K562 (cell line): Measurements from ENCODE around the gene LSP1. TPM values are rescaled to one million over a fixed set of nuclear protein-coding genes. Genes with fewer than 3 reads are reported as not detected.

Source experiments
- ATAC-seq: fragments of 200-7000 bp; cut with Tn5 transposase; 3 replicates; pipeline ENCODE4 v1.9.1; 2020; ENCODE audit warnings: moderate library complexity
- BruUV-seq: library from RNA; stranded (reverse); fragments of 400-500 nt; replicated peaks from 2 replicates; lab custom pipeline; 2021; lab: Mats Ljungman, UMichigan
- CTCF ChIA-PET: fragments of 300-600 bp; formaldehyde crosslinking; extraction: SDS; loops from one replicate; lab custom pipeline; 2021; ENCODE audit warnings: low intra/inter-chr PET ratio; lab: Yijun Ruan, JAX
- POLR2A ChIA-PET: fragments of 300-600, 350-650 bp; sonication (Branson Sonifier 250); formaldehyde crosslinking; extraction: SDS; loops from one replicate; lab custom pipeline; 2021; ENCODE audit warnings: antibody characterized with exemption, inconsistent platforms; lab: Yijun Ruan, JAX
- DNase-seq, 4 experiments: peaks; one replicate each; pipeline versions ENCODE4 v3.0.0 to v3.0.0-alpha.2; 2011 to 2018; ENCODE audit warnings: low spot score in 3 of 4, mixed read lengths in 3 of 4; ENCODE audit errors: extremely low read depth in 1 of 4
- FAIRE-seq: peaks from 2 replicates; lab custom pipeline; 2011; peaks lifted over from hg19 to GRCh38; lab: Jason Lieb, UNC
- H2AFZ ChIP-seq: 2 replicates; pipeline ENCODE4 v1.6.0; 2011; ENCODE audit warnings: low read depth, low read length, control low read depth, inconsistent platforms
- H3K27ac ChIP-seq: fragments of 200-600 bp; 3 replicates; pipeline ENCODE4 v1.8.0; 2011; ENCODE audit warnings: low read depth, mild to moderate bottlenecking, control low read depth, inconsistent platforms, low read length, moderate library complexity, mixed read lengths; ENCODE audit errors: extremely low read depth
- H3K27me3 ChIP-seq, 2 experiments: fragments of 300-600 bp in 1 of 2; 2 replicates in 1 of 2; 3 replicates in 1 of 2; pipeline versions ENCODE4 v1.6.0 to v1.8.0; 2011; ENCODE audit warnings: inconsistent platforms in 2 of 2, low read length in 2 of 2, mild to moderate bottlenecking in 1 of 2, mixed read lengths in 1 of 2, moderate library complexity in 1 of 2; ENCODE audit not compliant: control insufficient read depth in 2 of 2, insufficient read depth in 2 of 2
- H3K36me3 ChIP-seq: fragments of 300-600 bp; 3 replicates; pipeline ENCODE4 v1.8.0; 2011; ENCODE audit warnings: mild to moderate bottlenecking, low read length, inconsistent platforms; ENCODE audit not compliant: control insufficient read depth, insufficient read depth
- H3K4me1 ChIP-seq, 2 experiments: fragments of 200-600 bp in 1 of 2; replicated peaks in 1 of 2; 2 replicates in 1 of 2; 3 replicates in 1 of 2; pipeline versions ENCODE4 v1.5.1 to v1.8.0; 2011; ENCODE audit warnings: inconsistent platforms in 2 of 2, low read length in 2 of 2, mild to moderate bottlenecking in 1 of 2, mixed read lengths in 1 of 2, moderate library complexity in 1 of 2; ENCODE audit not compliant: control insufficient read depth in 2 of 2, insufficient read depth in 2 of 2
- H3K4me2 ChIP-seq: 2 replicates; pipeline ENCODE4 v1.6.1; 2011; ENCODE audit warnings: low read length, control low read depth, inconsistent platforms, mixed read lengths; ENCODE audit not compliant: insufficient read depth
- H3K4me3 ChIP-seq: fragments of 200-600 bp; sonication (generic), shearing (Covaris generic); 2 replicates; pipeline ENCODE4 v1.5.1; 2016; ENCODE audit warnings: control low read depth, inconsistent platforms
- H3K79me2 ChIP-seq: fragments of 200-600 bp; 3 replicates; pipeline ENCODE4 v1.8.0; 2011; ENCODE audit warnings: low read length, inconsistent platforms; ENCODE audit not compliant: control insufficient read depth, insufficient read depth
- H3K9ac ChIP-seq, 2 experiments: 2 replicates each; pipeline versions ENCODE4 v1.6.0 to v1.6.1; 2011; ENCODE audit warnings: low read depth in 2 of 2, low read length in 2 of 2, control low read depth in 1 of 2, inconsistent platforms in 1 of 2, mild to moderate bottlenecking in 1 of 2, mixed read lengths in 1 of 2; ENCODE audit not compliant: insufficient read depth in 1 of 2
- H3K9me1 ChIP-seq: one replicate; pipeline ENCODE4 v1.6.0; 2011; ENCODE audit warnings: inconsistent platforms, mild to moderate bottlenecking, low read length, moderate library complexity; ENCODE audit not compliant: control insufficient read depth, insufficient read depth
- H3K9me3 ChIP-seq: replicated peaks from 2 replicates; pipeline ENCODE4 v1.5.1; 2011; ENCODE audit warnings: low read depth, low read length, inconsistent platforms; ENCODE audit not compliant: control insufficient read depth, insufficient read depth
- H4K20me1 ChIP-seq: replicated peaks from 2 replicates; pipeline ENCODE4 v1.6.1; 2011; ENCODE audit warnings: low read length, inconsistent platforms, mixed read lengths; ENCODE audit not compliant: control insufficient read depth, insufficient read depth
- DMBX1 ChIP-seq: fragments of 250-450 bp; sonication (Bioruptor Pico); IDR thresholded peaks from 2 replicates; pipeline ENCODE4 v1.8.0; 2022; ENCODE audit warnings: inconsistent platforms, mild to moderate bottlenecking, moderate library complexity, borderline replicate concordance
- KAT2B ChIP-seq: IDR thresholded peaks from one replicate; pipeline ENCODE4 v1.6.1; 2012; ENCODE audit warnings: low read depth, mild to moderate bottlenecking, control low read depth, inconsistent platforms, low read length, moderate library complexity
- WGBS: fragments of 100-300 bp; shearing (Covaris generic); methylation state at CpG from one replicate; pipeline ENCODE4 v1.1.6; 2016; ENCODE audit warnings: low coverage, mixed read lengths; ENCODE audit not compliant: insufficient coverage; ENCODE audit errors: missing lambda C conversion rate; 5-methylcytosine and 5-hydroxymethylcytosine counted together
- in situ Hi-C: fragments of 300-500 bp; cut with MboI; formaldehyde crosslinking; loops from 4 replicates; pipeline ENCODE4 v1.15.0; 2018; ENCODE audit warnings: inconsistent platforms, mixed read lengths
- intact Hi-C: fragments of 100-400 bp; cut with micrococcal nuclease; formaldehyde crosslinking; loops from 2 replicates; pipeline ENCODE4 v1.14.2; 2022
- polyA plus RNA-seq, 8 experiments: library from polyadenylated mRNA; depleted of rRNA in 4 of 8; stranded (reverse) in 5 of 8; unstranded in 3 of 8; fragments of >200 nt; fragmentation: Nextera tagmentation in 2 of 8; fragmentation: Illumina TruSeq in 1 of 8; extraction: Ambion mirVana in 2 of 8; extraction: Trizol in 1 of 8; gene quantifications; 2 replicates each; pipeline versions ENCODE4 v1.2.1 to v1.2.3, GENCODE V29; 2011 to 2014; ENCODE audit warnings: inconsistent platforms in 1 of 8, missing spikeins in 1 of 8
- total RNA-seq, 7 experiments: library from RNA; depleted of rRNA in 6 of 7; stranded (reverse); fragments of >200 nt in 6 of 7; fragmentation: Illumina TruSeq in 2 of 7; extraction: Trizol in 2 of 7; gene quantifications; 2 replicates each; pipeline versions ENCODE4 v1.2.1 to v1.2.3, GENCODE V29; 2011 to 2021; ENCODE audit warnings: low replicate concordance in 1 of 7
- TF ChIP-seq, protein P1 (sequence below): fragments of 450-650 bp; IDR thresholded peaks from 2 replicates; pipeline ENCODE4 v1.7.1; 2018; ENCODE audit warnings: mild to moderate bottlenecking, low read depth; ENCODE audit not compliant: partially characterized antibody
- TF ChIP-seq, protein P2 (sequence below), 2 experiments: fragments of 450-650 bp in 1 of 2; sonication (generic) in 1 of 2; formaldehyde crosslinking in 1 of 2; IDR thresholded peaks; 2 replicates each; pipeline versions ENCODE4 v1.7.1 to v1.9.0; 2016 to 2022; ENCODE audit warnings: inconsistent platforms in 1 of 2, mild to moderate bottlenecking in 1 of 2, missing genetic modification reagents in 1 of 2
- TF ChIP-seq, protein P3 (sequence below): fragments of 250-450 bp; sonication (Bioruptor Pico); IDR thresholded peaks from 2 replicates; pipeline ENCODE4 v1.5.1; 2021; ENCODE audit warnings: mild to moderate bottlenecking

Gene LSP1
- total and polyA plus RNA-seq, 9 of the 15 experiments (the other 6 are each of a cell fraction or from before 2014, with no cell fraction given), result 0.08 to 2.9 (median 0.65) TPM; not detected in 2

DNA sequence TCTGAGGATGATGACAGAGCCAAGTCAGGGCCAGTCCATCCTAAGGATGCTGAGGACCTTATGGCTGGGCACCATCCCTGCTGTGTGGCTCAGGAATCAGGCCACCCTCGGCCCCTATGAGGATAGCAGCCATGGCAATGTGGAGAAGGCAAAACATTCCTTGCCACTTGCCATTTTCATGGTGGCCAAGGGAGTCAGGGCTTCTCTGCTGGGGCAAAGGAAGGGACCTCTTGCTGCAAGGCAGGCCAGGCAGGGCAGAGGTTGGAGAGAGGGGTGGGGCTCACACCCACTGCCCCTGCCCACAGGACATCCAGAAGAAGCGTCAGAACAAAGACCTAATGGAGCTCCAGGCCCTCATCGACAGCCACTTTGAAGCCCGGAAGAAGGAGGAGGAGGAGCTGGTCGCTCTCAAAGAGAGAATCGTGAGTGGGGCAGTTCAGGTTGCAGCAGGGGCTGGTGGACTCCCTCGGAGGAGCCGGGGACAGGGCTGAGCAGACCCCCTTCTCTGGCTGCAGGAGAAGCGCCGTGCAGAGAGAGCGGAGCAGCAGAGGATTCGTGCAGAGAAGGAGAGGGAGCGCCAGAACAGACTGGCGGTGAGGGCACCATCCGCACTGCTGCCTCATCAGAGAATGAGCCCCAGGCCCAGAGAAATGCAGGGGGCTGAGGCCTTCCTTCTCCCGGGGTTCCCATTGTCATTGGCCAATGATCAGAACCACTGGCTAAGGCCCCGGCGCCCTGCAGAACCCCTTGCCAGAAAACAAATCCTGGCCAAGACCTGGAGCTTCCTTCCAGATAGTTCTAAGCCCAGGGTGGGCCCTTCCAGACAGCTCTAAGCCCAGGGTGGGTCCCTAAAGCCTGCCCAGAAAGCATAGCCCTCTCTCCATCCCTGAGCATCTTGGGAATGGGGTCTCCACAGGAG is 80.8 kb downstream of the LSP1 start:
- FAIRE-seq, result no peak
- ATAC-seq, result no peak
- intact Hi-C loops, result no loop called here
- TF ChIP-seq KAT2B, result no peak
- TF ChIP-seq, protein P1, sequence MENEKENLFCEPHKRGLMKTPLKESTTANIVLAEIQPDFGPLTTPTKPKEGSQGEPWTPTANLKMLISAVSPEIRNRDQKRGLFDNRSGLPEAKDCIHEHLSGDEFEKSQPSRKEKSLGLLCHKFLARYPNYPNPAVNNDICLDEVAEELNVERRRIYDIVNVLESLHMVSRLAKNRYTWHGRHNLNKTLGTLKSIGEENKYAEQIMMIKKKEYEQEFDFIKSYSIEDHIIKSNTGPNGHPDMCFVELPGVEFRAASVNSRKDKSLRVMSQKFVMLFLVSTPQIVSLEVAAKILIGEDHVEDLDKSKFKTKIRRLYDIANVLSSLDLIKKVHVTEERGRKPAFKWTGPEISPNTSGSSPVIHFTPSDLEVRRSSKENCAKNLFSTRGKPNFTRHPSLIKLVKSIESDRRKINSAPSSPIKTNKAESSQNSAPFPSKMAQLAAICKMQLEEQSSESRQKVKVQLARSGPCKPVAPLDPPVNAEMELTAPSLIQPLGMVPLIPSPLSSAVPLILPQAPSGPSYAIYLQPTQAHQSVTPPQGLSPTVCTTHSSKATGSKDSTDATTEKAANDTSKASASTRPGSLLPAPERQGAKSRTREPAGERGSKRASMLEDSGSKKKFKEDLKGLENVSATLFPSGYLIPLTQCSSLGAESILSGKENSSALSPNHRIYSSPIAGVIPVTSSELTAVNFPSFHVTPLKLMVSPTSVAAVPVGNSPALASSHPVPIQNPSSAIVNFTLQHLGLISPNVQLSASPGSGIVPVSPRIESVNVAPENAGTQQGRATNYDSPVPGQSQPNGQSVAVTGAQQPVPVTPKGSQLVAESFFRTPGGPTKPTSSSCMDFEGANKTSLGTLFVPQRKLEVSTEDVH, result no peak
- TF ChIP-seq, protein P2, sequence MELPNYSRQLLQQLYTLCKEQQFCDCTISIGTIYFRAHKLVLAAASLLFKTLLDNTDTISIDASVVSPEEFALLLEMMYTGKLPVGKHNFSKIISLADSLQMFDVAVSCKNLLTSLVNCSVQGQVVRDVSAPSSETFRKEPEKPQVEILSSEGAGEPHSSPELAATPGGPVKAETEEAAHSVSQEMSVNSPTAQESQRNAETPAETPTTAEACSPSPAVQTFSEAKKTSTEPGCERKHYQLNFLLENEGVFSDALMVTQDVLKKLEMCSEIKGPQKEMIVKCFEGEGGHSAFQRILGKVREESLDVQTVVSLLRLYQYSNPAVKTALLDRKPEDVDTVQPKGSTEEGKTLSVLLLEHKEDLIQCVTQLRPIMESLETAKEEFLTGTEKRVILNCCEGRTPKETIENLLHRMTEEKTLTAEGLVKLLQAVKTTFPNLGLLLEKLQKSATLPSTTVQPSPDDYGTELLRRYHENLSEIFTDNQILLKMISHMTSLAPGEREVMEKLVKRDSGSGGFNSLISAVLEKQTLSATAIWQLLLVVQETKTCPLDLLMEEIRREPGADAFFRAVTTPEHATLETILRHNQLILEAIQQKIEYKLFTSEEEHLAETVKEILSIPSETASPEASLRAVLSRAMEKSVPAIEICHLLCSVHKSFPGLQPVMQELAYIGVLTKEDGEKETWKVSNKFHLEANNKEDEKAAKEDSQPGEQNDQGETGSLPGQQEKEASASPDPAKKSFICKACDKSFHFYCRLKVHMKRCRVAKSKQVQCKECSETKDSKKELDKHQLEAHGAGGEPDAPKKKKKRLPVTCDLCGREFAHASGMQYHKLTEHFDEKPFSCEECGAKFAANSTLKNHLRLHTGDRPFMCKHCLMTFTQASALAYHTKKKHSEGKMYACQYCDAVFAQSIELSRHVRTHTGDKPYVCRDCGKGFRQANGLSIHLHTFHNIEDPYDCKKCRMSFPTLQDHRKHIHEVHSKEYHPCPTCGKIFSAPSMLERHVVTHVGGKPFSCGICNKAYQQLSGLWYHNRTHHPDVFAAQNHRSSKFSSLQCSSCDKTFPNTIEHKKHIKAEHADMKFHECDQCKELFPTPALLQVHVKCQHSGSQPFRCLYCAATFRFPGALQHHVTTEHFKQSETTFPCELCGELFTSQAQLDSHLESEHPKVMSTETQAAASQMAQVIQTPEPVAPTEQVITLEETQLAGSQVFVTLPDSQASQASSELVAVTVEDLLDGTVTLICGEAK (IDR thresholded peaks at IDR 0.05), result no peak
- TF ChIP-seq, protein P2 (CRISPR knock-in tag; IDR thresholded peaks at IDR 0.05), result no peak
- no peak for TF ChIP-seq DMBX1 (CRISPR knock-in tag)
- TF ChIP-seq, protein P3, sequence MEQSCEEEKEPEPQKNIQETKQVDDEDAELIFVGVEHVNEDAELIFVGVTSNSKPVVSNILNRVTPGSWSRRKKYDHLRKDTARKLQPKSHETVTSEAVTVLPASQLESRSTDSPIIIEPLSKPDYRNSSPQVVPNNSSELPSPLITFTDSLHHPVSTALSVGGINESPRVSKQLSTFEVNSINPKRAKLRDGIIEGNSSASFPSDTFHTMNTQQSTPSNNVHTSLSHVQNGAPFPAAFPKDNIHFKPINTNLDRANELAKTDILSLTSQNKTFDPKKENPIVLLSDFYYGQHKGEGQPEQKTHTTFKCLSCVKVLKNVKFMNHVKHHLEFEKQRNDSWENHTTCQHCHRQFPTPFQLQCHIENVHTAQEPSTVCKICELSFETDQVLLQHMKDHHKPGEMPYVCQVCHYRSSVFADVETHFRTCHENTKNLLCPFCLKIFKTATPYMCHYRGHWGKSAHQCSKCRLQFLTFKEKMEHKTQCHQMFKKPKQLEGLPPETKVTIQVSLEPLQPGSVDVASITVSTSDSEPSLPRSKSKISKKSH (CRISPR knock-in tag), result no peak

More for the DNA sequence above, 80.8 kb downstream of the LSP1 start:
- no peak overlapping the region for H3K9ac ChIP-seq
- no peaks in the 10 kb centered on the region for H3K79me2 ChIP-seq
- no TSS peak for BruUV-seq
- POLR2A ChIA-PET, result interaction anchor here (0.7 kb wide), 1 partner anchor 177 kb away, joined by 3 read pairs; no protein-coding TSS in a partner anchor
- H3K27me3 ChIP-seq, result peaks cover 40 to 92% of the 10 kb centered on the region in 2 experiments; a peak in 4 of 5 replicates
- peaks cover 0 to 41% of the 10 kb centered on the region in 2 experiments; a peak in 2 of 5 replicates for H3K4me1 ChIP-seq
- no peak overlapping the region for H3K4me2 ChIP-seq
- H3K4me3 ChIP-seq, result no peak overlapping the region
- H3K27ac ChIP-seq, result no peak overlapping the region
- DNase-seq, result no peak
- in situ Hi-C loops, result no loop called here
- H3K9me1 ChIP-seq, result no peaks in the 10 kb centered on the region
- H2AFZ ChIP-seq, result no peak overlapping the region
- WGBS, result under 1% methylated on average over 15 of the region's 18 CpGs
- CTCF ChIA-PET, result no interaction called here
- H4K20me1 ChIP-seq, result peaks cover 19% of the 10 kb centered on the region; the same call in 1 of the 2 replicates
- H3K36me3 ChIP-seq, result no peaks in the 10 kb centered on the region
- no peaks in the 10 kb centered on the region for H3K9me3 ChIP-seq
